AG08396 (cell line): ENCODE data around the gene BDP1.
"Not testable (repeated sequence)": the region's sequence is repeated elsewhere in the genome, so short reads cannot be mapped to it uniquely, and the experiment has no call there.

Source experiments
- DNase-seq: peaks from one replicate; pipeline ENCODE4 v3.0.0; 2012; ENCODE audit warnings: low spot score, mixed read lengths

The BDP1 gene

GRCh38 chr5:71460693-71461092 lies 5.2 kb downstream of the BDP1 start:
- no peak for DNase-seq

GRCh38 chr5:71461360-71461759 lies 5.9 kb downstream of the BDP1 start:
- DNase-seq, result no peak

- DNase-seq, result no peak
Measured at GRCh38 chr5:71471193-71471592, 15.7 kb downstream of the BDP1 start.

GRCh38 chr5:71475788-71476384 lies 20.4 kb downstream of the BDP1 start:
- DNase-seq, result peak; percentile 36

- no peak for DNase-seq
Measured at GRCh38 chr5:71481441-71481840, 26.0 kb downstream of the BDP1 start.

- no peak for DNase-seq
Measured at GRCh38 chr5:71482132-71482531, 26.7 kb downstream of the BDP1 start.

- DNase-seq, result peak; percentile 36
Measured at GRCh38 chr5:71483355-71483754, 27.9 kb downstream of the BDP1 start.

GRCh38 chr5:71492817-71493615 lies 37.6 kb downstream of the BDP1 start:
- no peak for DNase-seq

- not testable (repeated sequence) for DNase-seq
Measured at GRCh38 chr5:71494202-71494601, 38.8 kb downstream of the BDP1 start.

GRCh38 chr5:71498756-71499155 lies 43.3 kb downstream of the BDP1 start:
- DNase-seq, result not testable (repeated sequence)

- no peak for DNase-seq
Measured at GRCh38 chr5:71503536-71503935, 48.1 kb downstream of the BDP1 start.

GRCh38 chr5:71522151-71522550 lies 66.7 kb downstream of the BDP1 start:
- peak; percentile 9 for DNase-seq

GRCh38 chr5:71525611-71526010 lies 70.2 kb downstream of the BDP1 start:
- not testable (repeated sequence) for DNase-seq

- peak; percentile 31 for DNase-seq
Measured at GRCh38 chr5:71528206-71528605, 72.8 kb downstream of the BDP1 start.

- no peak for DNase-seq
Measured at GRCh38 chr5:71529682-71530081, 74.2 kb downstream of the BDP1 start.

GRCh38 chr5:71533142-71533541 lies 77.7 kb downstream of the BDP1 start:
- DNase-seq, result no peak

- DNase-seq, result no peak
Measured at GRCh38 chr5:71533615-71534014, 78.2 kb downstream of the BDP1 start.

- DNase-seq, result no peak
Measured at GRCh38 chr5:71537687-71538086, 82.2 kb downstream of the BDP1 start.

GRCh38 chr5:71550885-71551284 lies 95.4 kb downstream of the BDP1 start:
- DNase-seq, result not testable (repeated sequence)

- not testable (repeated sequence) for DNase-seq
Measured at GRCh38 chr5:71551582-71551981, 96.1 kb downstream of the BDP1 start.

GRCh38 chr5:71552026-71552749 lies 96.7 kb downstream of the BDP1 start:
- not testable (repeated sequence) for DNase-seq

GRCh38 chr5:71563161-71563560 lies 107.7 kb downstream of the BDP1 start:
- no peak for DNase-seq

GRCh38 chr5:71564895-71565294 lies 109.4 kb downstream of the BDP1 start:
- no peak for DNase-seq
